H1 (cell line): ENCODE measurements around the gene CALM3. TPM values are rescaled to one million over a fixed set of nuclear protein-coding genes. Genes with fewer than 3 reads are reported as not detected.

Source experiments
- ATF2 ChIP-seq: IDR thresholded peaks from 2 replicates; pipeline ENCODE4 v1.6.1; 2012; ENCODE audit warnings: low read length, inconsistent platforms
- E2F6 ChIP-seq: IDR thresholded peaks from 2 replicates; pipeline ENCODE4 v1.6.1; 2012; ENCODE audit warnings: inconsistent platforms
- EZH2 ChIP-seq: fragments of 200-600 bp; sonication (generic); IDR thresholded peaks from 2 replicates; pipeline ENCODE4 v1.7.1; 2012; ENCODE audit warnings: low read depth, mild to moderate bottlenecking, moderate library complexity, low read length, inconsistent platforms; ENCODE audit not compliant: severe bottlenecking
- PHF8 ChIP-seq: fragments of 200-600 bp; sonication (generic); conservative IDR thresholded peaks from 2 replicates; pipeline ENCODE4 v1.7.1; 2012; ENCODE audit warnings: low read depth, mild to moderate bottlenecking, inconsistent platforms, low read length, moderate library complexity
- RBBP5 ChIP-seq: IDR thresholded peaks from 2 replicates; pipeline ENCODE4 v1.7.1; 2012; ENCODE audit warnings: low read depth, mild to moderate bottlenecking, inconsistent platforms, low read length, moderate library complexity, borderline replicate concordance
- YY1 ChIP-seq: IDR thresholded peaks from 2 replicates; pipeline ENCODE4 v1.6.1; 2011; ENCODE audit warnings: low read depth, mild to moderate bottlenecking, low read length
- polyA plus RNA-seq, 7 experiments: library from polyadenylated mRNA; depleted of rRNA in 3 of 7; stranded (reverse) in 5 of 7; unstranded in 2 of 7; fragments of >200 nt in 5 of 7; fragments of 200-250 nt in 2 of 7; gene quantifications; 1 replicate in 5 of 7; 2 replicates in 1 of 7; 4 replicates in 1 of 7; pipeline versions ENCODE4 v1.2.1 to v1.2.3, GENCODE V29; 2011 to 2013; ENCODE audit warnings: missing spikeins in 2 of 7, mixed read lengths in 2 of 7
- total RNA-seq: library from RNA; stranded (reverse); fragmentation: NEBNext Ultra II Directional; extraction: Animal tissue kit (Norgen Biotek cat#: 25700); gene quantifications from 2 replicates; pipeline ENCODE4 v1.2.1, GENCODE V29; 2021

Gene CALM3
- total and polyA plus RNA-seq, 2 of the 8 experiments (the other 6 are each of a cell fraction or from before 2014, with no cell fraction given): 315 to 326 TPM

GRCh38 chr19:46591870-46592269 is 9.3 kb upstream of the CALM3 start (continued):
- TF ChIP-seq E2F6: no peak
- no peak for TF ChIP-seq ATF2
- no peak for TF ChIP-seq YY1
- TF ChIP-seq PHF8: no peak
- no peak for TF ChIP-seq RBBP5
- TF ChIP-seq EZH2: no peak
